K562 (cell line): ENCODE results near the gene HECW1. TPM values are rescaled to one million over a fixed set of nuclear protein-coding genes. Genes with fewer than 3 reads are reported as not detected.

Source experiments
- ATAC-seq: fragments of 200-7000 bp; cut with Tn5 transposase; 3 replicates; pipeline ENCODE4 v1.9.1; 2020; ENCODE audit warnings: moderate library complexity
- BruUV-seq: library from RNA; stranded (reverse); fragments of 400-500 nt; replicated peaks from 2 replicates; lab custom pipeline; 2021; lab: Mats Ljungman, UMichigan
- CTCF ChIA-PET: fragments of 300-600 bp; formaldehyde crosslinking; extraction: SDS; loops from one replicate; lab custom pipeline; 2021; ENCODE audit warnings: low intra/inter-chr PET ratio; lab: Yijun Ruan, JAX
- POLR2A ChIA-PET: fragments of 300-600, 350-650 bp; sonication (Branson Sonifier 250); formaldehyde crosslinking; extraction: SDS; loops from one replicate; lab custom pipeline; 2021; ENCODE audit warnings: antibody characterized with exemption, inconsistent platforms; lab: Yijun Ruan, JAX
- DNase-seq, 4 experiments: peaks; one replicate each; pipeline versions ENCODE4 v3.0.0 to v3.0.0-alpha.2; 2011 to 2018; ENCODE audit warnings: low spot score in 3 of 4, mixed read lengths in 3 of 4; ENCODE audit errors: extremely low read depth in 1 of 4
- FAIRE-seq: peaks from 2 replicates; lab custom pipeline; 2011; peaks lifted over from hg19 to GRCh38; lab: Jason Lieb, UNC
- H2AFZ ChIP-seq: 2 replicates; pipeline ENCODE4 v1.6.0; 2011; ENCODE audit warnings: low read depth, low read length, control low read depth, inconsistent platforms
- H3K27ac ChIP-seq: fragments of 200-600 bp; 3 replicates; pipeline ENCODE4 v1.8.0; 2011; ENCODE audit warnings: low read depth, mild to moderate bottlenecking, control low read depth, inconsistent platforms, low read length, moderate library complexity, mixed read lengths; ENCODE audit errors: extremely low read depth
- H3K27me3 ChIP-seq, 2 experiments: fragments of 300-600 bp in 1 of 2; 2 replicates in 1 of 2; 3 replicates in 1 of 2; pipeline versions ENCODE4 v1.6.0 to v1.8.0; 2011; ENCODE audit warnings: inconsistent platforms in 2 of 2, low read length in 2 of 2, mild to moderate bottlenecking in 1 of 2, mixed read lengths in 1 of 2, moderate library complexity in 1 of 2; ENCODE audit not compliant: control insufficient read depth in 2 of 2, insufficient read depth in 2 of 2
- H3K36me3 ChIP-seq: fragments of 300-600 bp; 3 replicates; pipeline ENCODE4 v1.8.0; 2011; ENCODE audit warnings: mild to moderate bottlenecking, low read length, inconsistent platforms; ENCODE audit not compliant: control insufficient read depth, insufficient read depth
- H3K4me1 ChIP-seq, 2 experiments: fragments of 200-600 bp in 1 of 2; replicated peaks in 1 of 2; 2 replicates in 1 of 2; 3 replicates in 1 of 2; pipeline versions ENCODE4 v1.5.1 to v1.8.0; 2011; ENCODE audit warnings: inconsistent platforms in 2 of 2, low read length in 2 of 2, mild to moderate bottlenecking in 1 of 2, mixed read lengths in 1 of 2, moderate library complexity in 1 of 2; ENCODE audit not compliant: control insufficient read depth in 2 of 2, insufficient read depth in 2 of 2
- H3K4me2 ChIP-seq: 2 replicates; pipeline ENCODE4 v1.6.1; 2011; ENCODE audit warnings: low read length, control low read depth, inconsistent platforms, mixed read lengths; ENCODE audit not compliant: insufficient read depth
- H3K4me3 ChIP-seq: fragments of 200-600 bp; sonication (generic), shearing (Covaris generic); 2 replicates; pipeline ENCODE4 v1.5.1; 2016; ENCODE audit warnings: control low read depth, inconsistent platforms
- H3K79me2 ChIP-seq: fragments of 200-600 bp; 3 replicates; pipeline ENCODE4 v1.8.0; 2011; ENCODE audit warnings: low read length, inconsistent platforms; ENCODE audit not compliant: control insufficient read depth, insufficient read depth
- H3K9ac ChIP-seq, 2 experiments: 2 replicates each; pipeline versions ENCODE4 v1.6.0 to v1.6.1; 2011; ENCODE audit warnings: low read depth in 2 of 2, low read length in 2 of 2, control low read depth in 1 of 2, inconsistent platforms in 1 of 2, mild to moderate bottlenecking in 1 of 2, mixed read lengths in 1 of 2; ENCODE audit not compliant: insufficient read depth in 1 of 2
- H3K9me1 ChIP-seq: one replicate; pipeline ENCODE4 v1.6.0; 2011; ENCODE audit warnings: inconsistent platforms, mild to moderate bottlenecking, low read length, moderate library complexity; ENCODE audit not compliant: control insufficient read depth, insufficient read depth
- H3K9me3 ChIP-seq: replicated peaks from 2 replicates; pipeline ENCODE4 v1.5.1; 2011; ENCODE audit warnings: low read depth, low read length, inconsistent platforms; ENCODE audit not compliant: control insufficient read depth, insufficient read depth
- H4K20me1 ChIP-seq: replicated peaks from 2 replicates; pipeline ENCODE4 v1.6.1; 2011; ENCODE audit warnings: low read length, inconsistent platforms, mixed read lengths; ENCODE audit not compliant: control insufficient read depth, insufficient read depth
- BACH1 ChIP-seq: fragments of 200-800 bp; sonication (Bioruptor generic); IDR thresholded peaks from 2 replicates; pipeline ENCODE4 v1.6.1; 2016; ENCODE audit warnings: missing genetic modification characterization, missing compliant biosample characterization
- ELF2 ChIP-seq: fragments of 250-450 bp; sonication (Bioruptor Pico); IDR thresholded peaks from 2 replicates; pipeline ENCODE4 v1.5.0; 2021; ENCODE audit warnings: mild to moderate bottlenecking
- MCM7 ChIP-seq, 2 experiments: fragments of 450-650 bp; IDR thresholded peaks; 2 replicates each; pipeline ENCODE4 v1.6.1; 2016 to 2018
- MEF2D ChIP-seq: conservative IDR thresholded peaks from 2 replicates; pipeline ENCODE4 v1.6.1; 2016; ENCODE audit warnings: low read depth, missing genetic modification characterization, missing compliant biosample characterization
- MTA2 ChIP-seq: fragments of 450-650 bp; IDR thresholded peaks from 2 replicates; pipeline ENCODE4 v1.6.1; 2016; ENCODE audit warnings: low read depth
- POLR2H ChIP-seq: IDR thresholded peaks from 2 replicates; pipeline ENCODE4 v1.6.1; 2016; ENCODE audit warnings: missing genetic modification characterization, low read depth, mild to moderate bottlenecking, control low read depth, missing compliant biosample characterization, moderate library complexity
- ZNF224 ChIP-seq: sonication (generic); formaldehyde crosslinking; IDR thresholded peaks from 2 replicates; pipeline ENCODE4 v1.8.0; 2022; ENCODE audit warnings: mild to moderate bottlenecking, missing genetic modification reagents
- ZNF263 ChIP-seq: sonication (generic); formaldehyde crosslinking; IDR thresholded peaks from 2 replicates; pipeline ENCODE4 v1.8.0; 2022; ENCODE audit warnings: mild to moderate bottlenecking, missing genetic modification reagents, borderline replicate concordance
- ZNF57 ChIP-seq: fragments of 450-650 bp; formaldehyde crosslinking; IDR thresholded peaks from 2 replicates; pipeline ENCODE4 v1.4.0; 2020; ENCODE audit warnings: mild to moderate bottlenecking, moderate library complexity
- WGBS: fragments of 100-300 bp; shearing (Covaris generic); methylation state at CpG from one replicate; pipeline ENCODE4 v1.1.6; 2016; ENCODE audit warnings: low coverage, mixed read lengths; ENCODE audit not compliant: insufficient coverage; ENCODE audit errors: missing lambda C conversion rate; 5-methylcytosine and 5-hydroxymethylcytosine counted together
- in situ Hi-C: fragments of 300-500 bp; cut with MboI; formaldehyde crosslinking; loops from 4 replicates; pipeline ENCODE4 v1.15.0; 2018; ENCODE audit warnings: inconsistent platforms, mixed read lengths
- intact Hi-C: fragments of 100-400 bp; cut with micrococcal nuclease; formaldehyde crosslinking; loops from 2 replicates; pipeline ENCODE4 v1.14.2; 2022
- polyA plus RNA-seq, 8 experiments: library from polyadenylated mRNA; depleted of rRNA in 4 of 8; stranded (reverse) in 5 of 8; unstranded in 3 of 8; fragments of >200 nt; fragmentation: Nextera tagmentation in 2 of 8; fragmentation: Illumina TruSeq in 1 of 8; extraction: Ambion mirVana in 2 of 8; extraction: Trizol in 1 of 8; gene quantifications; 2 replicates each; pipeline versions ENCODE4 v1.2.1 to v1.2.3, GENCODE V29; 2011 to 2014; ENCODE audit warnings: inconsistent platforms in 1 of 8, missing spikeins in 1 of 8
- total RNA-seq, 7 experiments: library from RNA; depleted of rRNA in 6 of 7; stranded (reverse); fragments of >200 nt in 6 of 7; fragmentation: Illumina TruSeq in 2 of 7; extraction: Trizol in 2 of 7; gene quantifications; 2 replicates each; pipeline versions ENCODE4 v1.2.1 to v1.2.3, GENCODE V29; 2011 to 2021; ENCODE audit warnings: low replicate concordance in 1 of 7
- TF ChIP-seq, protein P1 (sequence below): fragments of 450-650 bp; IDR thresholded peaks from 2 replicates; pipeline ENCODE4 v1.6.1; 2016; ENCODE audit warnings: antibody characterized with exemption
- TF ChIP-seq, protein P2 (sequence below): sonication (generic); formaldehyde crosslinking; IDR thresholded peaks from 2 replicates; pipeline ENCODE4 v1.8.0; 2022; ENCODE audit warnings: missing genetic modification reagents, mild to moderate bottlenecking, borderline replicate concordance
- TF ChIP-seq, protein P3 (sequence below): fragments of 450-650 bp; IDR thresholded peaks from 2 replicates; pipeline ENCODE4 v1.6.1; 2016; ENCODE audit warnings: missing biosample characterization, missing genetic modification characterization
- TF ChIP-seq, protein P4 (sequence below), 3 experiments: IDR thresholded peaks in 2 of 3; conservative IDR thresholded peaks in 1 of 3; 2 replicates each; pipeline ENCODE4 v1.5.1; 2011 to 2012; ENCODE audit warnings: low read length in 3 of 3, mild to moderate bottlenecking in 3 of 3, control low read depth in 2 of 3, improper control_type of control experiment in 1 of 3, inconsistent platforms in 1 of 3, low read depth in 1 of 3, mixed read lengths in 1 of 3, moderate library complexity in 1 of 3; ENCODE audit not compliant: insufficient read depth in 2 of 3
- TF ChIP-seq, protein P5 (sequence below): fragments of 250-450 bp; sonication (Bioruptor Pico); IDR thresholded peaks from 2 replicates; pipeline ENCODE4 v1.9.0; 2021; ENCODE audit warnings: mild to moderate bottlenecking, inconsistent platforms

HECW1 gene
- total and polyA plus RNA-seq, 9 of the 15 experiments (the other 6 are each of a cell fraction or from before 2014, with no cell fraction given) = 0.07 to 0.31 (median 0.13) TPM; not detected in 4

DNA sequence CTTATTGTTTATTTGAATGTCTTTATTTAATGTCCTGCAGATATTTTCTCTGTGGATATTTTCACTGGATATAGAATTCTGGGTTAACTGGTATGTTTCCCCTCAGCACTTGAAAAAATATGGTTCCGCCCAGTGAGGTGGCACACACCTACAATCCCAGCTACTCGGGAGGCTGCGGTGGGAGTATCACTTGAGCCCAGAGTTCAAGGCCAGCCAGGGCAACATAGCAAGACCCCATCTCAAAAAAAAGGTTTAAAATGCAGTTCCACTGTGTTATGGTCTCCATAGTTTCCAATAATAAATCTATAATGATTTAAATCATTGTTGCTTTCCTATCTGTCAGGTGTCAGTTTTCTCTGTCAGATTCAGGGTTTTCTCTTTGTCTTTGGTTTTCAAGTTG lies 305.0 kb downstream of the HECW1 start:
- FAIRE-seq (no peak), DNase-seq (no peak), ATAC-seq (no peak)
- 0% methylated on average over 3 of the region's 3 CpGs for WGBS
- in situ Hi-C loops = no loop called here
- Histone ChIP-seq H3K27ac (no peak overlapping the region), H3K4me2 (no peak overlapping the region), H3K36me3 (no peaks in the 10 kb centered on the region), H3K27me3 (peaks cover 4 to 8% of the 10 kb centered on the region in 2 experiments; a peak in 3 of 5 replicates), H3K4me3 (no peak overlapping the region), H3K79me2 (no peaks in the 10 kb centered on the region), H3K9ac (no peak overlapping the region), H4K20me1 (no peaks in the 10 kb centered on the region), H3K4me1 (no peaks in the 10 kb centered on the region), H3K9me3 (no peaks in the 10 kb centered on the region), H2AFZ (no peak overlapping the region), H3K9me1 (no peaks in the 10 kb centered on the region)
- ChIA-PET POLR2A (interaction anchor here (1.0 kb wide), 1 partner anchor 13 kb away, joined by 3 read pairs; no protein-coding TSS in a partner anchor), CTCF (no interaction called here)
- BruUV-seq = no TSS peak
- intact Hi-C loops = no loop called here
- no peak for TF ChIP-seq POLR2H (tag)
- TF ChIP-seq MTA2 = no peak
- TF ChIP-seq ZNF224 (CRISPR knock-in tag) = no peak
- TF ChIP-seq, protein P1, sequence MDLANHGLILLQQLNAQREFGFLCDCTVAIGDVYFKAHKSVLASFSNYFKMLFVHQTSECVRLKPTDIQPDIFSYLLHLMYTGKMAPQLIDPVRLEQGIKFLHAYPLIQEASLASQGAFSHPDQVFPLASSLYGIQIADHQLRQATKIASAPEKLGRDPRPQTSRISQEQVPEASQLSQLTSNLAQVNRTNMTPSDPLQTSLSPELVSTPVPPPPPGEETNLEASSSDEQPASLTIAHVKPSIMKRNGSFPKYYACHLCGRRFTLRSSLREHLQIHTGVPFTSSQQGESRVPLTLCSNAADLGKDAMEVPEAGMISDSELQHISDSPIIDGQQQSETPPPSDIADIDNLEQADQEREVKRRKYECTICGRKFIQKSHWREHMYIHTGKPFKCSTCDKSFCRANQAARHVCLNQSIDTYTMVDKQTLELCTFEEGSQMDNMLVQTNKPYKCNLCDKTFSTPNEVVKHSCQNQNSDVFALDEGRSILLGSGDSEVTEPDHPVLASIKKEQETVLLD = no peak
- no peak for TF ChIP-seq MCM7 (IDR thresholded peaks at IDR 0.05)
- no peak for TF ChIP-seq ZNF57
- TF ChIP-seq, protein P2, sequence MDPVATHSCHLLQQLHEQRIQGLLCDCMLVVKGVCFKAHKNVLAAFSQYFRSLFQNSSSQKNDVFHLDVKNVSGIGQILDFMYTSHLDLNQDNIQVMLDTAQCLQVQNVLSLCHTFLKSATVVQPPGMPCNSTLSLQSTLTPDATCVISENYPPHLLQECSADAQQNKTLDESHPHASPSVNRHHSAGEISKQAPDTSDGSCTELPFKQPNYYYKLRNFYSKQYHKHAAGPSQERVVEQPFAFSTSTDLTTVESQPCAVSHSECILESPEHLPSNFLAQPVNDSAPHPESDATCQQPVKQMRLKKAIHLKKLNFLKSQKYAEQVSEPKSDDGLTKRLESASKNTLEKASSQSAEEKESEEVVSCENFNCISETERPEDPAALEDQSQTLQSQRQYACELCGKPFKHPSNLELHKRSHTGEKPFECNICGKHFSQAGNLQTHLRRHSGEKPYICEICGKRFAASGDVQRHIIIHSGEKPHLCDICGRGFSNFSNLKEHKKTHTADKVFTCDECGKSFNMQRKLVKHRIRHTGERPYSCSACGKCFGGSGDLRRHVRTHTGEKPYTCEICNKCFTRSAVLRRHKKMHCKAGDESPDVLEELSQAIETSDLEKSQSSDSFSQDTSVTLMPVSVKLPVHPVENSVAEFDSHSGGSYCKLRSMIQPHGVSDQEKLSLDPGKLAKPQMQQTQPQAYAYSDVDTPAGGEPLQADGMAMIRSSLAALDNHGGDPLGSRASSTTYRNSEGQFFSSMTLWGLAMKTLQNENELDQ = no peak
- no peak for TF ChIP-seq ZNF263 (CRISPR knock-in tag)
- TF ChIP-seq BACH1 (tag) = no peak
- no peak for TF ChIP-seq ELF2 (CRISPR knock-in tag)
- TF ChIP-seq MEF2D (tag) = no peak
- TF ChIP-seq, protein P3, sequence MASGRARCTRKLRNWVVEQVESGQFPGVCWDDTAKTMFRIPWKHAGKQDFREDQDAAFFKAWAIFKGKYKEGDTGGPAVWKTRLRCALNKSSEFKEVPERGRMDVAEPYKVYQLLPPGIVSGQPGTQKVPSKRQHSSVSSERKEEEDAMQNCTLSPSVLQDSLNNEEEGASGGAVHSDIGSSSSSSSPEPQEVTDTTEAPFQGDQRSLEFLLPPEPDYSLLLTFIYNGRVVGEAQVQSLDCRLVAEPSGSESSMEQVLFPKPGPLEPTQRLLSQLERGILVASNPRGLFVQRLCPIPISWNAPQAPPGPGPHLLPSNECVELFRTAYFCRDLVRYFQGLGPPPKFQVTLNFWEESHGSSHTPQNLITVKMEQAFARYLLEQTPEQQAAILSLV (tag) = no peak
- TF ChIP-seq, protein P4, sequence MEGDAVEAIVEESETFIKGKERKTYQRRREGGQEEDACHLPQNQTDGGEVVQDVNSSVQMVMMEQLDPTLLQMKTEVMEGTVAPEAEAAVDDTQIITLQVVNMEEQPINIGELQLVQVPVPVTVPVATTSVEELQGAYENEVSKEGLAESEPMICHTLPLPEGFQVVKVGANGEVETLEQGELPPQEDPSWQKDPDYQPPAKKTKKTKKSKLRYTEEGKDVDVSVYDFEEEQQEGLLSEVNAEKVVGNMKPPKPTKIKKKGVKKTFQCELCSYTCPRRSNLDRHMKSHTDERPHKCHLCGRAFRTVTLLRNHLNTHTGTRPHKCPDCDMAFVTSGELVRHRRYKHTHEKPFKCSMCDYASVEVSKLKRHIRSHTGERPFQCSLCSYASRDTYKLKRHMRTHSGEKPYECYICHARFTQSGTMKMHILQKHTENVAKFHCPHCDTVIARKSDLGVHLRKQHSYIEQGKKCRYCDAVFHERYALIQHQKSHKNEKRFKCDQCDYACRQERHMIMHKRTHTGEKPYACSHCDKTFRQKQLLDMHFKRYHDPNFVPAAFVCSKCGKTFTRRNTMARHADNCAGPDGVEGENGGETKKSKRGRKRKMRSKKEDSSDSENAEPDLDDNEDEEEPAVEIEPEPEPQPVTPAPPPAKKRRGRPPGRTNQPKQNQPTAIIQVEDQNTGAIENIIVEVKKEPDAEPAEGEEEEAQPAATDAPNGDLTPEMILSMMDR (IDR thresholded peaks at IDR 0.05 in 2 of 3, conservative IDR thresholded peaks at IDR 0.05 in 1 of 3; ENCODE audit: insufficient read depth in 2 of 3, low read depth in 1 of 3, low read length in 3 of 3) = no peak
- TF ChIP-seq, protein P5, sequence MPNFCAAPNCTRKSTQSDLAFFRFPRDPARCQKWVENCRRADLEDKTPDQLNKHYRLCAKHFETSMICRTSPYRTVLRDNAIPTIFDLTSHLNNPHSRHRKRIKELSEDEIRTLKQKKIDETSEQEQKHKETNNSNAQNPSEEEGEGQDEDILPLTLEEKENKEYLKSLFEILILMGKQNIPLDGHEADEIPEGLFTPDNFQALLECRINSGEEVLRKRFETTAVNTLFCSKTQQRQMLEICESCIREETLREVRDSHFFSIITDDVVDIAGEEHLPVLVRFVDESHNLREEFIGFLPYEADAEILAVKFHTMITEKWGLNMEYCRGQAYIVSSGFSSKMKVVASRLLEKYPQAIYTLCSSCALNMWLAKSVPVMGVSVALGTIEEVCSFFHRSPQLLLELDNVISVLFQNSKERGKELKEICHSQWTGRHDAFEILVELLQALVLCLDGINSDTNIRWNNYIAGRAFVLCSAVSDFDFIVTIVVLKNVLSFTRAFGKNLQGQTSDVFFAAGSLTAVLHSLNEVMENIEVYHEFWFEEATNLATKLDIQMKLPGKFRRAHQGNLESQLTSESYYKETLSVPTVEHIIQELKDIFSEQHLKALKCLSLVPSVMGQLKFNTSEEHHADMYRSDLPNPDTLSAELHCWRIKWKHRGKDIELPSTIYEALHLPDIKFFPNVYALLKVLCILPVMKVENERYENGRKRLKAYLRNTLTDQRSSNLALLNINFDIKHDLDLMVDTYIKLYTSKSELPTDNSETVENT (CRISPR knock-in tag) = no peak
